Fibroblast of skin of left quadriceps (primary cell): ENCODE data around the gene CRYBG1.
A peak's percentile ranks its signal among the peaks of the same experiment; 100 is the strongest.
"Not testable (repeated sequence)": the region's sequence is repeated elsewhere in the genome, so short reads cannot be mapped to it uniquely, and the experiment has no call there.

Source experiments
- DNase-seq, 2 experiments: peaks; one replicate each; pipeline ENCODE4 v3.0.0-alpha.2; 2013; ENCODE audit warnings: low read depth in 2 of 2

CRYBG1 gene

GRCh38 chr6:106547601-106548453 lies 187.3 kb downstream of the CRYBG1 start:
- peak; percentile 62 to 68 for DNase-seq

DNA sequence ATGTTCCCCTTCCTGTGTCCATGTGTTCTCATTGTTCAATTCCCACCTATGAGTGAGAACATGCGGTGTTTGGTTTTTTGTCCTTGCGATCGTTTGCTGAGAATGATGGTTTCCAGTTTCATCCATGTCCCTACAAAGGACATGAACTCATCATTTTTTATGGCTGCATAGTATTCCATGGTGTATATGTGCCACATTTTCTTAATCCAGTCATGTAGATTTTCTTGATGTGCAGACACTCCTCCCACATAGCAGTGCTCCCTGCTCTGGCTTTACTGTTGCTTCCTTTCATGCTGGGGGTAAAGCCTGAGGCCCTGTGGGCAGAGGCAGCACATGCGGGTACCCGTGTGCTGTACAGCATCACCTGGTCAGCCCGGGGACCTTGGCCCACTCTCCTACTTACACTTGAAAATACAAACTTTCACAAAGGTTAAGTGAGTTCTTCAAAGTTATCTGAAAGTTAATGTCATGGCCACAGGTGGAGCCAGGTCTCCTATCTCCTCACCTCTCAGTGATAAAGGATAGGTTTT lies 188.5 kb downstream of the CRYBG1 start:
- not testable (repeated sequence) for DNase-seq

GRCh38 chr6:106549521-106549920 lies 189.0 kb downstream of the CRYBG1 start:
- DNase-seq: no peak

DNA sequence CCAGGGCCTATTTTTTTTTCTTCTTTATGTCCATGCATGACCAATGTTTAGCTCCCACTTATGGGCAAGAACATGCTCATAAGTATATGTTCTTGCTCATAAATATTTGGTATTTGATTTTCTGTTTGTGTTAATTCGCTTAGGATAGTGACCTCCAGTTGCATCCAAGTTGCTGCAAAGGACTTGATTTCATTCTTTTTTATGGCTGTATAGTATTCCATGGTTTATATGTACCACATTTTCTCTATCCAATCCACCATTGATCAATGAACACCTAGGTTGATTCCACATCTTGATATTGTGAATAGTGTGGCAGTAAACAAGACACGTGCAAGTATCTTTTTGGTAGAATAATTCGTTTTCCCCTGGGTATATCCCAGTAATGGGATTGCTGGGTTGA lies 190.6 kb downstream of the CRYBG1 start:
- no peak for DNase-seq

DNA sequence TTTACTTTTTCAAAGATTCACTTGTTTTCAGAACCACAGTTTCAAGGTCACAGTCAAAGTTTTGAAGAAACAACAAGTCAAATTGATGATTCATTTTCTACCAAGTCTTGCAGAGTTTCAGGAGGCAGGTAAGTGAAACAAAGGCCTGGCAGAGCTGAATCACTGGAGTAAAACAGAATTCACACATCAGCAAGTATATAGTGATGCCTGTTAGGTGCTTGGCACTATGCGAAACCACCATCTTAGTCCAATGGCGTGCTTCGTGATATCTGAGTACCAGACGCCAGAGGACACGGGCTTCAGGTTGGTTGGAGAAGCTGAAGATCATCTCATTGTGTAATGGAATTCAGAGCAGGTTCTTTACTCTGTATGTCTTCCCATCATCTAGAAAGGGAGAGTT lies 192.9 kb downstream of the CRYBG1 start:
- no peak for DNase-seq

- DNase-seq: no peak
Measured at GRCh38 chr6:106555767-106556166, 195.2 kb downstream of the CRYBG1 start.

DNA sequence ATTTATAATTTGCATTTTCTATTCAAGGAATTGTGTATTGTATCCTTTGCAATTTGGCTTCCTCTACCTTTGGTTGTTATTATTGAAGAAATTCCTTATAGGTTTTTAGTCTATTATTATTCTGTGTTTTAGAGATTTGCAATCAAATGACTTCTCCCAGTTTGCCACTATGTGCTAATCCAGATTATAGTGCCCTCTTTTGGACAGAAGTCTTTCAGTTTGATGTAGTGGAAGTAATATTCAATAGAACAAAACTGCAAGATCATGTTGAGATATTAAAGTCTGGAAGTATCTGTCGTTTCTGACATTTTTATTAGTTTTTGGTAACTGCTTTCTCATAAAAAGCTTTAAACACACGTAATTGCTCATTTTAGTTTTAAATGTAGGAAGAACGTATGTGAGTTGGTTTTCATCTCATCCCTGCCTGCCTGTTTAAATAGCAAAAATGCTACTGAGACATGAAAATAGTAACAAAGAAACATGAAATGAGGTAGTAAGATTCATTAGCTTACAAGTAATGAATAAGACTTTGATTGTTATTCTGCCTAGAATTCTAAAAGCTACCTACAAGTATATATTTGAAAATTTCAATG lies 195.9 kb downstream of the CRYBG1 start:
- peak in 1 of 2 experiments; percentile 14 for DNase-seq

DNA sequence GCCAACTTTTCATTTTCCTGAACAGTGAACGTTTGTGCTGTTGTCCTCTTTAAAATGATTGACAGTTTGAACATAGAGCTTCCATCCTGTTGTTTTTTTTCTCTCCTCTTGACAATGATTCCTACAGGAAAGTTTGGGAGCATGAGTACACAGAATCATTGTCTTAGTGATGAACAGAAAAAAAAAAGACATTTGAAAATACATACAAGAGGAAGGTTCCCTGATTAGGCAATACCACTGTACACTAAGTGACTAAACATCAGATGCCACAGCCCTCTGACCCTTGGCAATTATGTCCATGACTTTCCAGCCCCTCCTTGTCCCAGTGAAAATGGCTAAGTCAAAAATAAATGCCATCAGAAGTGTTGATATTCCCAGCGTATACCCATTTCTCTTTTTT lies 197.3 kb downstream of the CRYBG1 start:
- DNase-seq: no peak

- DNase-seq: no peak
Measured at GRCh38 chr6:106558364-106558763, 197.8 kb downstream of the CRYBG1 start.

DNA sequence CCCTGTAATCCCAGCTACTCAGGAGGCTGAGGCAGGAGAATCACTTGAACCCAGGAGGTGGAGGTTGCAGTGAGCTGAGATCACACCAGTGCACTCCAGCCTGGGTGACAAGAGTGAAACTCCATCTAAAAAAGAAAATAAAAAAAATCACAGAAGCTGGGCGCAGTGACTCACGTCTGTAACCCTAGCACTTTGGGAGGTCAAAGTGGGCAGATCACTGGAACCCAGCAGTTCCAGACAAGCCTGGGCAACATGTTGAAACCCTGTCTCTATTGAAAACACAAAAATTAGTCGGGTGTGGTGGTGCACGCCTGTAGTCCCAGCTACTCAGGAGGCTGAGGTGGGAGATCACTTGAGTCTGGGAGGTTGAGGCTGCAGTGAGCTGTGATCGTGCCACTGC lies 199.1 kb downstream of the CRYBG1 start:
- DNase-seq: not testable (repeated sequence)

DNA sequence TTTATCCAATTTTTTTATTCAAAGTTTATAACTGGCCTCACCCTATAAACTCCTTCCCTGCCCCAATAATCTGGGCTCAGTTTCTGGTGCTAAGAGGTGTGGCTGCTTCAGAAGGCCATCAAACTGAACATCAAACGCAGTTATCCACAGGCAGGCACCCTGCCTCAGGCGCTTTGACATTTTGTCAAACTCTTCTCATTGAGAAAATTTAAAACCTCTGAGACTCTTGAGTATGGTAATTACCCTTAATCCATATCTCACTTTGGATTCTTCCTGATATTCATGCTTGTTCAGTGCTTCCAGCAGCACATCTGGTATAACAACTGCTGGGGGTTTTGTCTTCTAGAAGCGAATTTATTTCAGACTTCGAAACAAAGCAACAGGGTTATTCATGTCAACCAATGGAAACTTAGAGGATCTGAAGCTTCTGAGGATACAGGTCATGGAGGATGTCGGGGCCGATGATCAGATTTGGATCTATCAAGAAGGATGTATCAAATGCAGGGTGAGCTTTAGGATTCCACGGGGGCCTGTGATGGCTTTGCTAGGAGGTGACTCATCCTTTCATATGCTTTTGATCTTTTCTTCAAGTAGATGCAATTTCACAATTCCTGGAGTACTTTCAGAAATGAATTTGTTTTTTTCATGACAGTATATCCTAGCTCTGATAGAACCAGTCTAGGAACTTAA lies 200.6 kb downstream of the CRYBG1 start:
- DNase-seq: peak; percentile 52 to 61

- no peak for DNase-seq
Measured at GRCh38 chr6:106561686-106562405, 201.3 kb downstream of the CRYBG1 start.

- DNase-seq: no peak
Measured at GRCh38 chr6:106563614-106564013, 203.1 kb downstream of the CRYBG1 start.

GRCh38 chr6:106564476-106564875 lies 204.0 kb downstream of the CRYBG1 start:
- no peak for DNase-seq

DNA sequence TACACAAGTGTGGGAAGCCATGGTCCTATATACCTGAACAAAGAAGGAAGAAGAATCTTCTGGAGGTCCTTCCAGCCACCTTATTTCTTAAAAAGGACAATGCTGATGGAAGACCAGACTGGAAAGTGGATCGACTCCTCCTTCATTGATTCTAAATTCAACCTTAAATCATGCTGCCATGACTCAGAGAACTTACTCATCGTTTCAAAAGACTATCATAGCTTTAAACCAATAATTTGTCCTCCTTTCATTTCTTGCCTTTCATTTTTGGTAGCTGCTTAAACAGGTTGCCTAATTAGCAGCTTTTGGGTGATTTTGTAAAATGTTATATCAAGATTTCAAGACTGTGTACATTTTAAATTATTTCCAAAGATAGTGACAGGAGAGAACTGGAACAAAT lies 208.0 kb downstream of the CRYBG1 start:
- no peak for DNase-seq

- DNase-seq: no peak
Measured at GRCh38 chr6:106569428-106569827, 208.9 kb downstream of the CRYBG1 start.

- no peak for DNase-seq
Measured at GRCh38 chr6:106572436-106572835, 211.9 kb downstream of the CRYBG1 start.

- DNase-seq: no peak
Measured at GRCh38 chr6:106572875-106573585, 212.5 kb downstream of the CRYBG1 start.

GRCh38 chr6:106574741-106575458 lies 214.4 kb downstream of the CRYBG1 start:
- DNase-seq: peak in 1 of 2 experiments; percentile 8

GRCh38 chr6:106579281-106579680 lies 218.8 kb downstream of the CRYBG1 start:
- DNase-seq: no peak
